AG09309 (cell line): Measurements from ENCODE around the gene LRRC51.
A peak's percentile ranks its signal among the peaks of the same experiment; 100 is the strongest.

Source experiments
- DNase-seq: peaks from one replicate; pipeline ENCODE4 v3.0.0-alpha.2; 2010; ENCODE audit warnings: low read depth
- H3K4me3 ChIP-seq: 2 replicates; pipeline ENCODE4 v1.5.1; 2011; ENCODE audit warnings: mild to moderate bottlenecking, low read depth, low read length, moderate library complexity; ENCODE audit not compliant: control insufficient read depth
- TF ChIP-seq, protein P1 (sequence below): IDR thresholded peaks from 2 replicates; pipeline ENCODE4 v1.5.1; 2011; ENCODE audit warnings: mild to moderate bottlenecking, low read depth, low read length, inconsistent platforms; ENCODE audit not compliant: insufficient read depth, control insufficient read depth; ENCODE audit errors: missing control alignments

LRRC51 gene

DNA sequence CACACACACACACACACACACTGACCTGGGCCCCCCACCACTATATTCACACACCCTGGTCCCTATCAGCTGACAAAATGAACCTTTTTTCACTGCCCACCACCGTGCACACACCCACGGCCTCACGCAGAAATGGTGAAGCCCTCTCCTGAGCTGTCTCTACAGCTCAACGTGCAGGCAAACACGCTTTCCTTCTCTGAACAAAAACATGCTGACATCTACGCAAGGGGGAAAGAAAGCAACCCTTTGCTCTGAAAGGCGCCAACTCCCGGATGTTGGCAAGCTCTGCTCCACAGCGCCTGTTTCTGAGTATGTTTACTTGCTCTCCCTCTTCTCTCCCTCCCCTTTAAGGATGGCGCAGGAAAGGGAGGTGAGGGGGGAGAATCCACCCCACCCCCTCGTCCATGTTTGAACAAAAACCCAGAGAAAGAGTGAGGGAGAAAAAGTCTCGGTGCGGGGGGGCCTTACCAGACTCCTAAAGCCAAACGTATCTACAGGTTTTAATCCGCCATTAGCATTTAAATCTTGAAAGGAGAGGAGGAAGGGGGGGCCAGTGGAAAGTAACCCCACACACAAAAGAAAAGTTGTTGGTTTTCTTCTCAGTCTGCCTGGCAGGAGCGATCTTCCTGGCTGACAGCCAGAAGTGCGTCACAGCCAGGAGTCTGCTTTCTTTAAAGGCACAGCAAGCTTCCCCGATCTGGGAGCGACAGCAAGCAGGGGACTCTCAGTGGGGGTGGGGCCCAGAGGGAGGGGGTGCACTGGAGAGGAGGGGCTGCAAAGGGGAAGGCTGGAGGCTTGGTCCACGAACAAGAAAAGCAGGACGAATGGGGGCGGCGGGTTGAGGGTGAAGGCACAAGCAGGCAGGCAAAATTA lies 39.9 kb upstream of the LRRC51 start:
- DNase-seq = peak; percentile 83
- TF ChIP-seq, protein P1, sequence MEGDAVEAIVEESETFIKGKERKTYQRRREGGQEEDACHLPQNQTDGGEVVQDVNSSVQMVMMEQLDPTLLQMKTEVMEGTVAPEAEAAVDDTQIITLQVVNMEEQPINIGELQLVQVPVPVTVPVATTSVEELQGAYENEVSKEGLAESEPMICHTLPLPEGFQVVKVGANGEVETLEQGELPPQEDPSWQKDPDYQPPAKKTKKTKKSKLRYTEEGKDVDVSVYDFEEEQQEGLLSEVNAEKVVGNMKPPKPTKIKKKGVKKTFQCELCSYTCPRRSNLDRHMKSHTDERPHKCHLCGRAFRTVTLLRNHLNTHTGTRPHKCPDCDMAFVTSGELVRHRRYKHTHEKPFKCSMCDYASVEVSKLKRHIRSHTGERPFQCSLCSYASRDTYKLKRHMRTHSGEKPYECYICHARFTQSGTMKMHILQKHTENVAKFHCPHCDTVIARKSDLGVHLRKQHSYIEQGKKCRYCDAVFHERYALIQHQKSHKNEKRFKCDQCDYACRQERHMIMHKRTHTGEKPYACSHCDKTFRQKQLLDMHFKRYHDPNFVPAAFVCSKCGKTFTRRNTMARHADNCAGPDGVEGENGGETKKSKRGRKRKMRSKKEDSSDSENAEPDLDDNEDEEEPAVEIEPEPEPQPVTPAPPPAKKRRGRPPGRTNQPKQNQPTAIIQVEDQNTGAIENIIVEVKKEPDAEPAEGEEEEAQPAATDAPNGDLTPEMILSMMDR = no peak
- H3K4me3 ChIP-seq = peak overlapping the region; percentile 70

DNA sequence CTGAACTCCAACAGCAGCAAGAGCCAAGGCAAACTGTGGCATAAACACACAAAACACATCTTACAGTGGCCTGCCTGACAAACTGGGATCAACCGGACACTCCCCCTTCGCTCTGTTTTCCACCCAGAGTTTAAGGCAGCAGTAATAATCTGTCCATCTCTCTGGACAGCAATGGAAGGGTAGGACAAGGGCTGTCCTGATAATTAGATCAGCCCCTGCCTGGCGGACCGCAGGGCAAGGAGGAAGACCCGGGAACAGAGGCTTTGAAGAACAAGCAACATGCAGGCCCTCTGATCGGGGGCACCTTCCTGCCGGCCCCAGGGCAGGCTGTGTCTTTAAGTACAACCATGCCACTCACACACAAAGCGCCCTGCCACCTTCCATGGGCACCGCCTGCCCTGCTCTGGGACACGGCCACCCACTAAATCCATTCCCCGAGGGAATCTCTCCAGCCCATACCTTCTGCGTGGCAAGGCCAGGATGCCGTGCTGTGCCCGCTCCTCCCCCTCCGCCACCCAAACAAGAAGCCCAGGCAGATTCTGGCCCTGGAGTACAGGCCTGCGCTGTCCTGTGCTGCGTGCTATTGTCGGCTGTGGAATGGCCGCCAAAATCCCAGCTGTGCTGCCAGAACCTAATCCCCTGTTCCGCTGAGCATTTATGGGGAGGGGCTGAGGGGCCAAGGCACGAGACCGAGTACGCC lies 39.1 kb upstream of the LRRC51 start:
- H3K4me3 ChIP-seq = peak overlapping the region; percentile 70
- DNase-seq = peak; percentile 60
- TF ChIP-seq, protein P1 = no peak

DNA sequence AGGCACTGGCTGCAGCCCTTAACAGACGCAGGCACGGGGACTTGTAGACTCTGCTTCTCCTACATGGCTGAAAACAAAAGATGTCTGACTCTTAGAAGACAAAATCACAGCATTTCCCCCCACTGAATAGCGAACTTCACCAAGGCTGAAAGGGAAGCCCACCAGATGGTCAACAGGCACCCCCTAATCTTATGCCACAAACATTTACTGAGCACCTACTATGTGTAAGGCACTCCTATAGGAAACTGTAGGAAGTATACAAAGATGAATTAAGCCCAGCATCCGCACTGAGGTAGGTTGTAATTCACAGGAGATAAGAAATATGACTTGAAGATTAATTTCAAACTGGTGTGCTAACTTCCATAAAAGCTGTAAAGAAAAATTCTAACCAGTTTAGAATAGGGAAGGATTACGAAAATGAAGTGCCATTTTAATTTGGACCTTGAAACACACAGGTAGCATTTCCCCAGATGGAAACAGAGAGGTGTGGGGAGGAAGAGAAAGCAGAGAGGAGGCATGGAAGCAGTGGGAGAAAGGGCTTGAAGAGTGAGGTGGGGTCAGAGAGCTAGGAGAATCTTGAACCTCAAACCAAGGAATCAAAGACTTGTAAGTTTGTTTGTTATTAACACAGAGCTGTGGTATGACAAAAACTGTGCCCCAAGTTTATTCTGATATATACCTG lies 38.4 kb upstream of the LRRC51 start:
- TF ChIP-seq, protein P1 = no peak
- H3K4me3 ChIP-seq = peak overlapping the region; percentile 70
- DNase-seq = no peak

DNA sequence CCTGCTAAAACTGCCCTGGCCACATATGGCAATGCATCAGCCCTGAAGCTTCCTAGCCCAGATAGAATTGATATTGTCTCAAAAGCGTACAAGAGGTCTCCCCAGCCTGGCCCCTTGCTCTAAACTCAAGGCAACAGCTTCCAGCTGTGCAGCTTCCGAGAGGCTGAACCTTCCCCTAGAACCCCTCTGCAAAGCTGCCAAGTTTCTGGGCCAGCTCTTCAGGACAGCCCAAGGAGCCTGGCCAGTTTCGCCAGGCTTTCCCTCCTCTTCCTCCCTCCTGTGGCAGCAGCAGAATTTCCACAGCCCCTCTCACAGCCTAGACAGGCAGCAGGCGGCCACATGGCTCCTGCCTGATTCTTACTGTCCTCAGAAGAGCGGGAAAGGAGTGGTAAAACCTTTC lies 34.8 kb upstream of the LRRC51 start:
- H3K4me3 ChIP-seq = no peak overlapping the region
- DNase-seq = no peak
- TF ChIP-seq, protein P1 = no peak

DNA sequence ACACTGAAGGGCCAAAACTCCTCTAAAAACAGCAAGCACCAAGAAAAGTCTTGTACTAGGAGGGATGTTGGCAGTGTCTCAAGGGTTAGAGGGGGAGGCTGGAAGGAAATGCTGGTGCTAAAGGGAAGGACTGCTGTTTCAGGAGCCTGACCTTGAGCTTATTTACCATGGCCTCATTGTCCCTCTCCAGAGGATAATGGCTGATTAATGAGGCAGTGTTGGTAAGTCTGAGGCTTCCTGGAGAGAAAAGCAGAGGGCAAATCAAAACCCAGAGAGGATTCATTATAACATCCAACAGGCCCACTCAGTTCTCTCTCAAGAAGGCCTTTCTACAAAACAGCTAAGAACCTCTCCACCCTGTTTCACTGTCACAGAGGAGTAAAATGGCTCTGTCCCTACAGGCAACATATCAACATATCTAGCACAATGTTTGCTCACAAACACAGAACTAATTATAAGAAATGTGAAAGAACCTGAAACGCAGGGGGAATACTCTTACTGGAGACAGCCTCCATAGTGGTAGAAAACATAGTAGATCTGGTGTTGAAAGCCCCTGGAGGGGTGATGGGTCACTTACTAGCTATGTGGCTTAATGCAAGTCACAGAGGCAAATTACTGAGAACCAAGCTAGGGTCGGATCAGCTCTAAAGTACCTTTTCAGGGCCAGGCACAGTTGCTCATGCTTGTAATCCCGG lies 31.7 kb upstream of the LRRC51 start:
- H3K4me3 ChIP-seq = no peak overlapping the region
- TF ChIP-seq, protein P1 = no peak
- no peak for DNase-seq
